Muscle of arm (tissue), 12 donors: Measurements from ENCODE around the gene ITGA1. TPM values are rescaled to one million over a fixed set of nuclear protein-coding genes. Genes with fewer than 3 reads are reported as not detected.
A peak's percentile ranks its signal among the peaks of the same experiment; 100 is the strongest.

Experiments used
- DNase-seq: peaks from one replicate; pipeline ENCODE4 v3.0.0-alpha.2; 2013
- polyA plus RNA-seq, 12 donors: library from polyadenylated mRNA; unstranded; fragments of 120-200 nt; gene quantifications; one replicate each; pipeline ENCODE4 v1.2.1, GENCODE V29; 2013; ENCODE audit not compliant: insufficient read length in 12 of 12

Gene ITGA1
- polyA plus RNA-seq, 12 donors, result 19.2 to 29.5 (median 27.2) TPM; not detected in 1

GRCh38 chr5:52895572-52896413 is 108.1 kb downstream of the ITGA1 start:
- DNase-seq, result no peak

- no peak for DNase-seq
Observed at GRCh38 chr5:52896534-52897237, 109.0 kb downstream of the ITGA1 start.

GRCh38 chr5:52897238-52897614 is 109.5 kb downstream of the ITGA1 start:
- no peak for DNase-seq

GRCh38 chr5:52898961-52899680 is 111.4 kb downstream of the ITGA1 start:
- DNase-seq, result no peak

GRCh38 chr5:52903142-52903541 is 115.4 kb downstream of the ITGA1 start:
- DNase-seq, result no peak

GRCh38 chr5:52906343-52906742 is 118.6 kb downstream of the ITGA1 start:
- no peak for DNase-seq

- no peak for DNase-seq
Observed at GRCh38 chr5:52906845-52907244, 119.1 kb downstream of the ITGA1 start.

- no peak for DNase-seq
Observed at GRCh38 chr5:52909192-52909591, 121.5 kb downstream of the ITGA1 start.

- no peak for DNase-seq
Observed at GRCh38 chr5:52910071-52910470, 122.4 kb downstream of the ITGA1 start.

GRCh38 chr5:52915176-52915875 is 127.6 kb downstream of the ITGA1 start:
- DNase-seq, result peak; percentile 81

- no peak for DNase-seq
Observed at GRCh38 chr5:52920929-52921328, 133.2 kb downstream of the ITGA1 start.

GRCh38 chr5:52922384-52922783 is 134.7 kb downstream of the ITGA1 start:
- no peak for DNase-seq

GRCh38 chr5:52924456-52924855 is 136.7 kb downstream of the ITGA1 start:
- no peak for DNase-seq

GRCh38 chr5:52925001-52925400 is 137.3 kb downstream of the ITGA1 start:
- no peak for DNase-seq

- no peak for DNase-seq
Observed at GRCh38 chr5:52928689-52929088, 141.0 kb downstream of the ITGA1 start.

- no peak for DNase-seq
Observed at GRCh38 chr5:52938226-52938625, 150.5 kb downstream of the ITGA1 start.

- DNase-seq, result no peak
Observed at GRCh38 chr5:52943285-52943684, 155.6 kb downstream of the ITGA1 start.

- no peak for DNase-seq
Observed at GRCh38 chr5:52943808-52944207, 156.1 kb downstream of the ITGA1 start.

GRCh38 chr5:52945040-52945439 is 157.3 kb downstream of the ITGA1 start:
- DNase-seq, result no peak

- DNase-seq, result no peak
Observed at GRCh38 chr5:52947208-52947607, 159.5 kb downstream of the ITGA1 start.

- DNase-seq, result no peak
Observed at GRCh38 chr5:52947851-52948250, 160.1 kb downstream of the ITGA1 start.
